ENCODE results near the gene USH2A. TPM values are rescaled to one million over a fixed set of nuclear protein-coding genes. Genes with fewer than 3 reads are reported as not detected.

Gene USH2A, protein sequence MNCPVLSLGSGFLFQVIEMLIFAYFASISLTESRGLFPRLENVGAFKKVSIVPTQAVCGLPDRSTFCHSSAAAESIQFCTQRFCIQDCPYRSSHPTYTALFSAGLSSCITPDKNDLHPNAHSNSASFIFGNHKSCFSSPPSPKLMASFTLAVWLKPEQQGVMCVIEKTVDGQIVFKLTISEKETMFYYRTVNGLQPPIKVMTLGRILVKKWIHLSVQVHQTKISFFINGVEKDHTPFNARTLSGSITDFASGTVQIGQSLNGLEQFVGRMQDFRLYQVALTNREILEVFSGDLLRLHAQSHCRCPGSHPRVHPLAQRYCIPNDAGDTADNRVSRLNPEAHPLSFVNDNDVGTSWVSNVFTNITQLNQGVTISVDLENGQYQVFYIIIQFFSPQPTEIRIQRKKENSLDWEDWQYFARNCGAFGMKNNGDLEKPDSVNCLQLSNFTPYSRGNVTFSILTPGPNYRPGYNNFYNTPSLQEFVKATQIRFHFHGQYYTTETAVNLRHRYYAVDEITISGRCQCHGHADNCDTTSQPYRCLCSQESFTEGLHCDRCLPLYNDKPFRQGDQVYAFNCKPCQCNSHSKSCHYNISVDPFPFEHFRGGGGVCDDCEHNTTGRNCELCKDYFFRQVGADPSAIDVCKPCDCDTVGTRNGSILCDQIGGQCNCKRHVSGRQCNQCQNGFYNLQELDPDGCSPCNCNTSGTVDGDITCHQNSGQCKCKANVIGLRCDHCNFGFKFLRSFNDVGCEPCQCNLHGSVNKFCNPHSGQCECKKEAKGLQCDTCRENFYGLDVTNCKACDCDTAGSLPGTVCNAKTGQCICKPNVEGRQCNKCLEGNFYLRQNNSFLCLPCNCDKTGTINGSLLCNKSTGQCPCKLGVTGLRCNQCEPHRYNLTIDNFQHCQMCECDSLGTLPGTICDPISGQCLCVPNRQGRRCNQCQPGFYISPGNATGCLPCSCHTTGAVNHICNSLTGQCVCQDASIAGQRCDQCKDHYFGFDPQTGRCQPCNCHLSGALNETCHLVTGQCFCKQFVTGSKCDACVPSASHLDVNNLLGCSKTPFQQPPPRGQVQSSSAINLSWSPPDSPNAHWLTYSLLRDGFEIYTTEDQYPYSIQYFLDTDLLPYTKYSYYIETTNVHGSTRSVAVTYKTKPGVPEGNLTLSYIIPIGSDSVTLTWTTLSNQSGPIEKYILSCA (N-terminal part only)
- total RNA-seq (under 1 TPM; 0.03 to 0.28 (median 0.06) TPM), polyA plus RNA-seq (under 1 TPM; 0.04 to 0.26 TPM)

DNA sequence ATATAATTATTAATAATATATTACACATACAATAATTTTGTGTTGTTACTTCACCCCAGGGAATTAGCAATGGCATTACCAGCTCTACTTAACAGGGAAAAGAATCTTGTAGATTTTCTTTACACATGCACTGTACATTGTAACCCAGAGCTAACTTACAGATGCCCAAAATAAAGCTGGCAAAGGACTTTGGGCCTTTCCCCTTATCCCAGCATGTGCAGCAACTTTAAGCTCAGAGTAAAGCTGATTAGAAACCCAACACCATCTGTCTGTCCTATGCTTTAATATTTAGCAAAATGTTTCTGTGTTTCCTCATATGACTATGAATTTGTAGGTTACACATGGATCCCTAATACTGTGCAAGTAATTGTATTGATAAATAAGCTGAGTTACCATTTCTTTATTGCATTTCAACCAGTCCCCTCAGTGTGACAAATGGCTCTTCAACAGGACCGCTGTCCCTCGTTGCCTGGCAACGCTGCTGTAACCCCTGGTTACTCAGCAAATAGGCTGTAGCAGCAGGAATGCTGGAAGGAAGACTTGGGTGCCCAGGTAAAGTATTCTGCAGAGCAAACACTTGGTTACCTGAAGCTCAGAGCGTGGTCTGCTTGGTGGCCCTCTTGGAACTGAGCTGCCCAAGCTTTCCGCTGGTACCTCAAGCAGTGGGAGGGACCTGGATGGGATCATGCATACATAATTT, at the start of gene USH2A:
USH2A (minus strand) TSS at position 628 of the 700 bp plus-strand sequence. CDS start 1,112 bp downstream, outside the sequence.
- no peak within 1 kb of the TSS for H3K4me3 ChIP-seq
- H3K36me3 ChIP-seq = no peaks in the 10 kb centered on the region
- no peaks in the 10 kb centered on the region for H3K27me3 ChIP-seq
- FAIRE-seq (no peak), DNase-seq (peak in 4 of 6 donors; percentile 23 to 54 (median 26)), ATAC-seq (peak in 3 of 4 donors; percentile 36 to 78 (median 72))
- peaks cover 2 to 7% (median 4%) of the 10 kb centered on the region in 3 donors for H3K4me1 ChIP-seq
- H3K27ac ChIP-seq = no peak within 1 kb of the TSS
- WGBS, 2 donors = 24 to 31% methylated on average over 5 of the region's 5 CpGs
- intact Hi-C loops (cut with DNase I) = no loop called here
- H3K9me3 ChIP-seq = no peaks in the 10 kb centered on the region
- TF ChIP-seq, protein P1, sequence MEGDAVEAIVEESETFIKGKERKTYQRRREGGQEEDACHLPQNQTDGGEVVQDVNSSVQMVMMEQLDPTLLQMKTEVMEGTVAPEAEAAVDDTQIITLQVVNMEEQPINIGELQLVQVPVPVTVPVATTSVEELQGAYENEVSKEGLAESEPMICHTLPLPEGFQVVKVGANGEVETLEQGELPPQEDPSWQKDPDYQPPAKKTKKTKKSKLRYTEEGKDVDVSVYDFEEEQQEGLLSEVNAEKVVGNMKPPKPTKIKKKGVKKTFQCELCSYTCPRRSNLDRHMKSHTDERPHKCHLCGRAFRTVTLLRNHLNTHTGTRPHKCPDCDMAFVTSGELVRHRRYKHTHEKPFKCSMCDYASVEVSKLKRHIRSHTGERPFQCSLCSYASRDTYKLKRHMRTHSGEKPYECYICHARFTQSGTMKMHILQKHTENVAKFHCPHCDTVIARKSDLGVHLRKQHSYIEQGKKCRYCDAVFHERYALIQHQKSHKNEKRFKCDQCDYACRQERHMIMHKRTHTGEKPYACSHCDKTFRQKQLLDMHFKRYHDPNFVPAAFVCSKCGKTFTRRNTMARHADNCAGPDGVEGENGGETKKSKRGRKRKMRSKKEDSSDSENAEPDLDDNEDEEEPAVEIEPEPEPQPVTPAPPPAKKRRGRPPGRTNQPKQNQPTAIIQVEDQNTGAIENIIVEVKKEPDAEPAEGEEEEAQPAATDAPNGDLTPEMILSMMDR (IDR thresholded peaks at IDR 0.05) = no peak

DNA sequence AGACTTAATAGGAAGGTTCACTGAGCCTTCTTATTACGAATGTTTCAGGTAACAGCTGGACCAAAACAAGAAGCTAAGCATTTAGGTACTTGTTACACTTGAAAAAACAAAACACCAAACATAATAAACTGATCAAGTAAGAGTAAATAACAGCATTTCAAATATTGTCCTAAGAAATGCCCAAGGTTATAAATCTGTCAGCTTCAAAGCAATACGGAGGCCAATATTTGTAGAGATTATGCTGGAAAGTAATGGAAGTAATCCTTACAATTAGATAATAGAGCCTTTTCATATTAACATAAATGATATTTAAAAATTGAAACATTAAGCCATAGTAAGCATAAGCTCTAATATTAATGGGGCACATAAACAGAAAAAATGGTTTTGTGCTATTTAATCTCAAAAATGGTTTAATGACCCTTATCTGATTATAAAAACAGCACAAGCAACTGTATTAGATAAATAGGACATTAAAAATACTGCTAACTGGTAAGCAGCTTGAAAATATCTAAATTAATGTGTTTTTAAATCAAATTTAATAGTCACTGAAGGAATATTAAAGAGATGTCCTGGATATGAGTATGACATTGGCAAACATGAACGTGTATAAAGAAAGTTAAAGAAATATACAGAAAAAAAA, 43.0 kb upstream of the USH2A start:
- no peaks in the 10 kb centered on the region for H3K36me3 ChIP-seq
- peaks cover 0 to 3% (median 0%) of the 10 kb centered on the region in 3 donors for H3K4me1 ChIP-seq
- no peak for FAIRE-seq
- TF ChIP-seq, protein P1 (IDR thresholded peaks at IDR 0.05) = no peak
- H3K27me3 ChIP-seq = no peaks in the 10 kb centered on the region
- 62 to 63% methylated on average over 3 of the region's 3 CpGs for WGBS, 2 donors
- no peak for DNase-seq
- ATAC-seq = no peak
- H3K9me3 ChIP-seq = no peaks in the 10 kb centered on the region
- no peak overlapping the region for H3K4me3 ChIP-seq
- intact Hi-C loops (cut with DNase I) = no loop called here
- H3K27ac ChIP-seq = no peak overlapping the region

DNA sequence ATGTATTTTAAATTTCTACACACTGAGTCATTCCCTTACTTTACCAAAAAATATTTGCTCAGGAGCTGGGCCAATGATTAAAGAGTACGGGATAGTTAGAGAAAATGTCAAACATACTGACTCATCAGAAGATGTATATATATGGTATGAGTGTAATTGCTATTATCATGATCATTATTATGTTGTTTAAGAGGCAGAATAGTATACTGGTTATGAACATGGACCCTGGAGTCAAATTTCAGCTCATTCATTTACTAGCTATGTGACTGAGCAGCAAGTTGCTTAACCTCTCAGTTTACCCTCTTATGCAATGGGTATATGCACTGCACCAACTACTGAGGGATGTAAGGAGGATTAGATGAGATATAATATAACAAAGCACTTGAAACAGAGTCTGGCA, 41.2 kb upstream of the USH2A start:
- ATAC-seq (no peak), DNase-seq (no peak), FAIRE-seq (no peak)
- H3K9me3 ChIP-seq = no peaks in the 10 kb centered on the region
- intact Hi-C loops (cut with DNase I) = no loop called here
- H3K36me3 ChIP-seq = no peaks in the 10 kb centered on the region
- TF ChIP-seq, protein P1 (IDR thresholded peaks at IDR 0.05) = no peak
- no peaks in the 10 kb centered on the region for H3K27me3 ChIP-seq
- no peak overlapping the region for H3K27ac ChIP-seq
- H3K4me1 ChIP-seq = peaks cover 0 to 3% (median 0%) of the 10 kb centered on the region in 3 donors
- H3K4me3 ChIP-seq = no peak overlapping the region
- WGBS, 2 donors = 42 to 43% methylated on average over 1 of the region's 1 CpG

DNA sequence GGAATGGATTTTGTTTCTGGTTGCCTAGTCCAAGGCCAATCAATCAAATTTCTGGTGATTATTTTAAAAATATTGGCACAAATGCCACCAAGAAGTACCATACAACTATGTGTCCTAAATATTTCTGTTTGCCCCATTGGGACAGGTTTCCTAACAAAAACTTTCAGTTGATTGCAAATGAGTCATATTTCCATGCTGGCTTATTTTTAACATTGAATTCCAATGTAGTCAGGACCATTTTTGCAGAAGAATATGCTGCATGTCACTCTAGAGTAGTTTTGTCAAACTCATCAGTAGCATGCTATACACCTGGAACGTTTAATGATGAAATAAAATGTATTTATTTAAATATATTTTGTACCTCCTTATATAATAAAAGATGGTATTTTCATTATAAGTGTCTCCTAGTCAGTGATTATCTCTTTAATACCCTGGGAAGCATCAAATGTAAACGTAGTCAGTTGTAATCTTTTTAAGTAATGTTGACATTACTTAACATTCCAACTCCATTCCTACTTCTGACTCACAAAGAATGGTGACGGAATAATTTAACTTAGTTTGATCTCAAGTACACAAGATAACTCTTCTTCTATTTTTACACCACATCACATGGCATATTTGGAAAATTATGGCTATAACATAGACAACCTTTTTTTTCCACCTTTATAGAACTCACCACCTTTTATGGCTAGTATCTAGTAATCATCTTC, 39.0 kb upstream of the USH2A start:
- Histone ChIP-seq H3K27ac (no peak overlapping the region), H3K36me3 (no peaks in the 10 kb centered on the region), H3K4me3 (no peak overlapping the region), H3K4me1 (peaks cover 0 to 3% (median 0%) of the 10 kb centered on the region in 3 donors), H3K9me3 (no peaks in the 10 kb centered on the region), H3K27me3 (no peaks in the 10 kb centered on the region)
- ATAC-seq = no peak
- no peak for FAIRE-seq
- TF ChIP-seq, protein P1 (IDR thresholded peaks at IDR 0.05) = no peak
- WGBS, 2 donors = 36 to 38% methylated on average over 3 of the region's 3 CpGs
- intact Hi-C loops (cut with DNase I) = no loop called here
- no peak for DNase-seq

All from pancreas (tissue), 10 donors.